HG03108 (cell line): ENCODE results near the gene CPXM1.
A peak's percentile ranks its signal among the peaks of the same experiment; 100 is the strongest.
"Not testable (repeated sequence)": the region's sequence is repeated elsewhere in the genome, so short reads cannot be mapped to it uniquely, and the experiment has no call there.

Experiments used
- ATAC-seq: cut with Tn5 transposase; IDR thresholded peaks from one replicate; pipeline ENCODE4 v1.9.1; 2021; ENCODE audit warnings: moderate library complexity; ENCODE audit not compliant: unreplicated experiment

The CPXM1 gene

GRCh38 chr20:2800521-2801285 lies at the start of gene CPXM1:
Gene CPXM1, minus strand, starts transcription at chr20:2800627. Its CDS starts 55 bp downstream, at chr20:2800572.
- peak; percentile 34 for ATAC-seq

GRCh38 chr20:2849529-2849928 lies 49.1 kb upstream of the CPXM1 start:
- no peak for ATAC-seq

- no peak for ATAC-seq
Measured at GRCh38 chr20:2847802-2848201, 47.4 kb upstream of the CPXM1 start.

- no peak for ATAC-seq
Measured at GRCh38 chr20:2846698-2847097, 46.3 kb upstream of the CPXM1 start.

GRCh38 chr20:2845607-2846006 lies 45.2 kb upstream of the CPXM1 start:
- no peak for ATAC-seq

- peak; percentile 15 for ATAC-seq
Measured at GRCh38 chr20:2840967-2841531, 40.6 kb upstream of the CPXM1 start.

GRCh38 chr20:2840138-2840966 lies 39.9 kb upstream of the CPXM1 start, which contains the start of the genes PCED1A and VPS16:
Gene PCED1A, minus strand, starts transcription at chr20:2840655. Its CDS starts 743 bp downstream, at chr20:2839912.
Gene VPS16, plus strand, starts transcription at chr20:2840745. Its CDS starts 30 bp downstream, at chr20:2840775.
- peak; percentile 94 for ATAC-seq

- no peak for ATAC-seq
Measured at GRCh38 chr20:2839732-2840137, 39.3 kb upstream of the CPXM1 start.

- ATAC-seq, result no peak
Measured at GRCh38 chr20:2838847-2839671, 38.6 kb upstream of the CPXM1 start.

GRCh38 chr20:2838170-2838797 lies 37.9 kb upstream of the CPXM1 start:
- ATAC-seq, result no peak

GRCh38 chr20:2837221-2837960 lies 37.0 kb upstream of the CPXM1 start:
- ATAC-seq, result no peak

GRCh38 chr20:2836035-2836434 lies 35.6 kb upstream of the CPXM1 start:
- ATAC-seq, result no peak

GRCh38 chr20:2835331-2835796 lies 34.9 kb upstream of the CPXM1 start:
- no peak for ATAC-seq

GRCh38 chr20:2834401-2835110 lies 34.1 kb upstream of the CPXM1 start:
- no peak for ATAC-seq

- no peak for ATAC-seq
Measured at GRCh38 chr20:2833761-2834160, 33.3 kb upstream of the CPXM1 start.

GRCh38 chr20:2831206-2831605 lies 30.8 kb upstream of the CPXM1 start:
- not testable (repeated sequence) for ATAC-seq

GRCh38 chr20:2829376-2829775 lies 28.9 kb upstream of the CPXM1 start:
- no peak for ATAC-seq

GRCh38 chr20:2826655-2827054 lies 26.2 kb upstream of the CPXM1 start:
- ATAC-seq, result no peak

- no peak for ATAC-seq
Measured at GRCh38 chr20:2825761-2826160, 25.3 kb upstream of the CPXM1 start.
